Colonic mucosa (tissue), 4 donors: Measurements from ENCODE around the gene MMS19. TPM values are rescaled to one million over a fixed set of nuclear protein-coding genes. Genes with fewer than 3 reads are reported as not detected.

Source experiments
- DNase-seq: peaks from one replicate; pipeline ENCODE4 v3.0.0-alpha.2; 2020
- H3K27ac ChIP-seq: fragments of 200-600 bp; one replicate; pipeline ENCODE4 v1.8.0; 2021
- H3K27me3 ChIP-seq: fragments of 200-600 bp; one replicate; pipeline ENCODE4 v1.8.0; 2021
- H3K36me3 ChIP-seq: fragments of 200-600 bp; one replicate; pipeline ENCODE4 v1.8.0; 2021
- H3K4me1 ChIP-seq: fragments of 200-600 bp; one replicate; pipeline ENCODE4 v1.8.0; 2021; ENCODE audit warnings: mild to moderate bottlenecking
- H3K4me3 ChIP-seq: fragments of 200-600 bp; one replicate; pipeline ENCODE4 v1.8.0; 2021
- H3K9ac ChIP-seq, 2 donors: one replicate each; pipeline ENCODE4 v1.7.0; 2013; ENCODE audit warnings: control low read depth in 2 of 2, low read depth in 2 of 2, low read length in 2 of 2
- H3K9me3 ChIP-seq: fragments of 200-600 bp; one replicate; pipeline ENCODE4 v1.8.0; 2021
- CTCF ChIP-seq: fragments of 200-600 bp; IDR thresholded peaks from one replicate; pipeline ENCODE4 v1.8.0; 2022; ENCODE audit warnings: antibody characterized with exemption, mild to moderate bottlenecking
- intact Hi-C: fragments of 100-400 bp; cut with DNase I; formaldehyde crosslinking; loops from one replicate; pipeline ENCODE4 v1.14.1; 2022
- total RNA-seq, 2 donors: library from RNA; stranded (reverse); fragmentation: NEBNext Ultra II Directional in 1 of 2; extraction: Animal tissue kit (Norgen Biotek cat#: 25700) in 1 of 2; gene quantifications; one replicate each; pipeline ENCODE4 v1.2.1, GENCODE V29; 2021
- donor health status: healthy.
- donor health status: DM: no; HTN: no; CAD: no.
- donor health status: DM: no; HTN: no; CAD: no.

MMS19 gene
- total RNA-seq, 2 donors from 2014 or later = 43.7 to 62.2 TPM

GRCh38 chr10:97517778-97518300, 19.6 kb upstream of the MMS19 start:
- no peak for TF ChIP-seq CTCF
- Histone ChIP-seq H3K9me3 (no peaks in the 10 kb centered on the region), H3K27ac (no peak overlapping the region), H3K27me3 (no peaks in the 10 kb centered on the region), H3K4me1 (no peaks in the 10 kb centered on the region), H3K4me3 (no peak overlapping the region), H3K9ac (no peak overlapping the region), H3K36me3 (no peaks in the 10 kb centered on the region)
- DNase-seq = no peak
- intact Hi-C loops = no loop called here

- no peak overlapping the region for H3K9ac ChIP-seq
- H3K36me3 ChIP-seq = no peaks in the 10 kb centered on the region
- no peaks in the 10 kb centered on the region for H3K4me1 ChIP-seq
- intact Hi-C loops = no loop called here
- H3K4me3 ChIP-seq = no peak overlapping the region
- no peak overlapping the region for H3K27ac ChIP-seq
- H3K9me3 ChIP-seq = no peaks in the 10 kb centered on the region
- H3K27me3 ChIP-seq = no peaks in the 10 kb centered on the region
- TF ChIP-seq CTCF = no peak
- DNase-seq = no peak
These were observed 19.0 kb upstream of the MMS19 start for GRCh38 chr10:97517096-97517750.

- no peak overlapping the region for H3K9ac ChIP-seq
- H3K4me3 ChIP-seq = no peak overlapping the region
- no peaks in the 10 kb centered on the region for H3K36me3 ChIP-seq
- H3K4me1 ChIP-seq = no peaks in the 10 kb centered on the region
- no peak overlapping the region for H3K27ac ChIP-seq
- no peaks in the 10 kb centered on the region for H3K27me3 ChIP-seq
- DNase-seq = no peak
- TF ChIP-seq CTCF = no peak
- intact Hi-C loops = no loop called here
- H3K9me3 ChIP-seq = no peaks in the 10 kb centered on the region
These were observed 17.2 kb upstream of the MMS19 start for GRCh38 chr10:97515271-97515978.

- H3K27me3 ChIP-seq = no peaks in the 10 kb centered on the region
These were observed 16.1 kb upstream of the MMS19 start for GRCh38 chr10:97514344-97514743.

GRCh38 chr10:97512993-97513392, 14.8 kb upstream of the MMS19 start:
- Histone ChIP-seq H3K27me3 (no peaks in the 10 kb centered on the region), H3K36me3 (no peaks in the 10 kb centered on the region), H3K27ac (no peak overlapping the region), H3K9me3 (no peaks in the 10 kb centered on the region), H3K4me3 (no peak overlapping the region), H3K4me1 (no peaks in the 10 kb centered on the region), H3K9ac (no peak overlapping the region)
- intact Hi-C loops = no loop called here
- DNase-seq = no peak
- no peak for TF ChIP-seq CTCF

More at GRCh38 chr10:97514344-97514743, 16.1 kb upstream of the MMS19 start:
- H3K36me3 ChIP-seq = no peaks in the 10 kb centered on the region
- no peaks in the 10 kb centered on the region for H3K4me1 ChIP-seq
- intact Hi-C loops = no loop called here
- H3K9me3 ChIP-seq = no peaks in the 10 kb centered on the region
- no peak overlapping the region for H3K27ac ChIP-seq
- no peak overlapping the region for H3K9ac ChIP-seq
- DNase-seq = no peak
- no peak for TF ChIP-seq CTCF
- no peak overlapping the region for H3K4me3 ChIP-seq
